T1000 (cell line): ENCODE data around the gene XPO4.

ENCODE experiments used
- DNase-seq: peaks from one replicate; lab custom pipeline; 2025; ENCODE audit warnings: mixed read lengths; lab: John Stamatoyannopoulos, UW

XPO4 gene

GRCh38 chr13:20728579-20729311 lies 173.8 kb downstream of the XPO4 start:
- no peak for DNase-seq

DNA sequence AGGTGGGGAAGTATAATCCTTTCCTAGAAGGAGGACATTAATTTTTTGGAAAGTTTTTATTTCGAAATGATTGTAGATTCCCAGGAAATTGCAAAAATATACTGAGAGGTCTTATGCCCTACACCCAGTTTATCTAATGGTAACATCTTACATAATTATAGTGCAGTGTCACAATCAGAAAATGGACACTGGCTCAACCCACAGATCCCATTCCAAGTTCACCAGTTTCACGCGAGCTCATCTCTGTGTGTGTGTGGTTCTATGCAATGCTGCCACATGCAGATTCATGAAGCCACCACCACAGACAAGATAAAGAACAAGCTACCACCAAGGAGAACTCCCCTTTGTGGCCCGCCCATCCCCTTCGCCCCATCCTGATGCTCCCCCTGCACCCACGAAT lies 174.7 kb downstream of the XPO4 start:
- no peak for DNase-seq
